ENCODE measurements around the gene EEPD1.

EEPD1 gene

GRCh38 chr7:36223851-36224250, 70.8 kb downstream of the EEPD1 start:
- H3K9me3 ChIP-seq (ENCODE audit: insufficient read depth, low read depth, low read length): no peaks in the 10 kb centered on the region
- H3K9ac ChIP-seq (ENCODE audit: low read length): no peak overlapping the region
- no peaks in the 10 kb centered on the region for H3K79me2 ChIP-seq (ENCODE audit: control insufficient read depth, insufficient read depth, low read length, poor library complexity)
- DNase-seq: no peak
- H3K4me2 ChIP-seq (ENCODE audit: low read length): no peak overlapping the region
- H2BK120ac ChIP-seq (ENCODE audit: insufficient read depth, low read length, poor library complexity): no peak overlapping the region
- H3K27ac ChIP-seq (ENCODE audit: low read depth, low read length): no peak overlapping the region
- H2BK12ac ChIP-seq (ENCODE audit: low read length): no peak overlapping the region
- no peak overlapping the region for H3K14ac ChIP-seq (ENCODE audit: low read length)
- no peaks in the 10 kb centered on the region for H3K27me3 ChIP-seq (ENCODE audit: insufficient read depth, low read length)
- no peak overlapping the region for H4K8ac ChIP-seq (ENCODE audit: low read depth, low read length)
- no peak overlapping the region for H3K4me3 ChIP-seq (ENCODE audit: low read depth, low read length)
- no peak overlapping the region for H4K91ac ChIP-seq (ENCODE audit: low read depth, low read length)
- H3K4ac ChIP-seq (ENCODE audit: low read depth, low read length): no peak overlapping the region
- no peak overlapping the region for H2BK5ac ChIP-seq (ENCODE audit: low read depth, low read length, poor library complexity)
- no peak overlapping the region for H2AK5ac ChIP-seq (ENCODE audit: low read length)
- H3K4me1 ChIP-seq (ENCODE audit: control insufficient read depth in 1 of 2, insufficient read depth in 2 of 2, low read length in 2 of 2): no peaks in the 10 kb centered on the region
- H3K36me3 ChIP-seq (ENCODE audit: control insufficient read depth in 1 of 2, insufficient read depth in 2 of 2, low read length in 2 of 2): no peaks in the 10 kb centered on the region
- H3K79me1 ChIP-seq (ENCODE audit: low read length): no peaks in the 10 kb centered on the region
- H4K12ac ChIP-seq (ENCODE audit: low read depth, low read length): no peak overlapping the region
- H2AFZ ChIP-seq (ENCODE audit: insufficient read depth, low read length, poor library complexity): no peak overlapping the region
- no peak overlapping the region for H3K23ac ChIP-seq (ENCODE audit: low read length)
- no peak overlapping the region for H3K18ac ChIP-seq (ENCODE audit: low read length)

GRCh38 chr7:36224934-36225858, 72.1 kb downstream of the EEPD1 start:
- no peak for DNase-seq
- Histone ChIP-seq H3K4ac (ENCODE audit: low read depth, low read length) (no peak overlapping the region), H3K27me3 (ENCODE audit: insufficient read depth, low read length) (no peaks in the 10 kb centered on the region), H4K12ac (ENCODE audit: low read depth, low read length) (no peak overlapping the region), H3K18ac (ENCODE audit: low read length) (no peak overlapping the region), H3K9me3 (ENCODE audit: insufficient read depth, low read depth, low read length) (no peaks in the 10 kb centered on the region), H3K79me1 (ENCODE audit: low read length) (no peaks in the 10 kb centered on the region), H3K4me1 (ENCODE audit: control insufficient read depth in 1 of 2, insufficient read depth in 2 of 2, low read length in 2 of 2) (no peaks in the 10 kb centered on the region), H3K36me3 (ENCODE audit: control insufficient read depth in 1 of 2, insufficient read depth in 2 of 2, low read length in 2 of 2) (no peaks in the 10 kb centered on the region), H3K79me2 (ENCODE audit: control insufficient read depth, insufficient read depth, low read length, poor library complexity) (no peaks in the 10 kb centered on the region), H2AK5ac (ENCODE audit: low read length) (no peak overlapping the region), H3K9ac (ENCODE audit: low read length) (no peak overlapping the region), H2BK12ac (ENCODE audit: low read length) (no peak overlapping the region), H3K4me3 (ENCODE audit: low read depth, low read length) (no peak overlapping the region), H2BK120ac (ENCODE audit: insufficient read depth, low read length, poor library complexity) (no peak overlapping the region), H4K91ac (ENCODE audit: low read depth, low read length) (no peak overlapping the region), H3K27ac (ENCODE audit: low read depth, low read length) (no peak overlapping the region), H3K14ac (ENCODE audit: low read length) (no peak overlapping the region), H4K8ac (ENCODE audit: low read depth, low read length) (no peak overlapping the region), H2AFZ (ENCODE audit: insufficient read depth, low read length, poor library complexity) (no peak overlapping the region), H2BK5ac (ENCODE audit: low read depth, low read length, poor library complexity) (no peak overlapping the region), H3K4me2 (ENCODE audit: low read length) (no peak overlapping the region), H3K23ac (ENCODE audit: low read length) (no peak overlapping the region)
- WGBS (ENCODE audit: extremely low coverage, insufficient coverage, insufficient read length): no CpG with 5 or more reads among the region's 16 CpGs

GRCh38 chr7:36226151-36226550, 73.1 kb downstream of the EEPD1 start:
- H3K9me3 ChIP-seq (ENCODE audit: insufficient read depth, low read depth, low read length): no peaks in the 10 kb centered on the region
- DNase-seq: no peak
- no peaks in the 10 kb centered on the region for H3K36me3 ChIP-seq (ENCODE audit: control insufficient read depth in 1 of 2, insufficient read depth in 2 of 2, low read length in 2 of 2)
- H2BK5ac ChIP-seq (ENCODE audit: low read depth, low read length, poor library complexity): no peak overlapping the region
- no peak overlapping the region for H2AK5ac ChIP-seq (ENCODE audit: low read length)
- H3K4me3 ChIP-seq (ENCODE audit: low read depth, low read length): no peak overlapping the region
- H3K27me3 ChIP-seq (ENCODE audit: insufficient read depth, low read length): no peaks in the 10 kb centered on the region
- H3K14ac ChIP-seq (ENCODE audit: low read length): no peak overlapping the region
- no peak overlapping the region for H4K12ac ChIP-seq (ENCODE audit: low read depth, low read length)
- no peak overlapping the region for H3K23ac ChIP-seq (ENCODE audit: low read length)
- H3K4me1 ChIP-seq (ENCODE audit: control insufficient read depth in 1 of 2, insufficient read depth in 2 of 2, low read length in 2 of 2): no peaks in the 10 kb centered on the region
- H4K8ac ChIP-seq (ENCODE audit: low read depth, low read length): no peak overlapping the region
- H3K4ac ChIP-seq (ENCODE audit: low read depth, low read length): no peak overlapping the region
- H3K18ac ChIP-seq (ENCODE audit: low read length): no peak overlapping the region
- H4K91ac ChIP-seq (ENCODE audit: low read depth, low read length): no peak overlapping the region
- no peaks in the 10 kb centered on the region for H3K79me2 ChIP-seq (ENCODE audit: control insufficient read depth, insufficient read depth, low read length, poor library complexity)
- H2AFZ ChIP-seq (ENCODE audit: insufficient read depth, low read length, poor library complexity): no peak overlapping the region
- H3K9ac ChIP-seq (ENCODE audit: low read length): no peak overlapping the region
- H3K27ac ChIP-seq (ENCODE audit: low read depth, low read length): no peak overlapping the region
- WGBS (ENCODE audit: extremely low coverage, insufficient coverage, insufficient read length): no CpG with 5 or more reads among the region's 7 CpGs
- no peak overlapping the region for H2BK120ac ChIP-seq (ENCODE audit: insufficient read depth, low read length, poor library complexity)
- no peak overlapping the region for H2BK12ac ChIP-seq (ENCODE audit: low read length)
- H3K79me1 ChIP-seq (ENCODE audit: low read length): no peaks in the 10 kb centered on the region
- no peak overlapping the region for H3K4me2 ChIP-seq (ENCODE audit: low read length)

GRCh38 chr7:36227223-36227622, 74.2 kb downstream of the EEPD1 start:
- no peaks in the 10 kb centered on the region for H3K4me1 ChIP-seq (ENCODE audit: control insufficient read depth in 1 of 2, insufficient read depth in 2 of 2, low read length in 2 of 2)
- DNase-seq: no peak
- H2AK5ac ChIP-seq (ENCODE audit: low read length): no peak overlapping the region
- no peak overlapping the region for H3K18ac ChIP-seq (ENCODE audit: low read length)
- H4K12ac ChIP-seq (ENCODE audit: low read depth, low read length): no peak overlapping the region
- WGBS (ENCODE audit: extremely low coverage, insufficient coverage, insufficient read length): no CpG with 5 or more reads among the region's 5 CpGs
- no peaks in the 10 kb centered on the region for H3K36me3 ChIP-seq (ENCODE audit: control insufficient read depth in 1 of 2, insufficient read depth in 2 of 2, low read length in 2 of 2)
- no peak overlapping the region for H2AFZ ChIP-seq (ENCODE audit: insufficient read depth, low read length, poor library complexity)
- H3K4ac ChIP-seq (ENCODE audit: low read depth, low read length): no peak overlapping the region
- no peaks in the 10 kb centered on the region for H3K9me3 ChIP-seq (ENCODE audit: insufficient read depth, low read depth, low read length)
- H3K4me2 ChIP-seq (ENCODE audit: low read length): no peak overlapping the region
- H2BK5ac ChIP-seq (ENCODE audit: low read depth, low read length, poor library complexity): no peak overlapping the region
- H4K91ac ChIP-seq (ENCODE audit: low read depth, low read length): no peak overlapping the region
- H3K27me3 ChIP-seq (ENCODE audit: insufficient read depth, low read length): no peaks in the 10 kb centered on the region
- no peaks in the 10 kb centered on the region for H3K79me2 ChIP-seq (ENCODE audit: control insufficient read depth, insufficient read depth, low read length, poor library complexity)
- no peak overlapping the region for H2BK120ac ChIP-seq (ENCODE audit: insufficient read depth, low read length, poor library complexity)
- no peak overlapping the region for H4K8ac ChIP-seq (ENCODE audit: low read depth, low read length)
- H3K79me1 ChIP-seq (ENCODE audit: low read length): no peaks in the 10 kb centered on the region
- no peak overlapping the region for H3K27ac ChIP-seq (ENCODE audit: low read depth, low read length)
- no peak overlapping the region for H3K4me3 ChIP-seq (ENCODE audit: low read depth, low read length)
- no peak overlapping the region for H3K14ac ChIP-seq (ENCODE audit: low read length)
- no peak overlapping the region for H2BK12ac ChIP-seq (ENCODE audit: low read length)
- H3K23ac ChIP-seq (ENCODE audit: low read length): no peak overlapping the region
- no peak overlapping the region for H3K9ac ChIP-seq (ENCODE audit: low read length)

Measured in trophoblast cell (in vitro differentiated cells and primary cell).